Measurements from ENCODE around the gene GHITM.
"Not testable (repeated sequence)": the region's sequence is repeated elsewhere in the genome, so short reads cannot be mapped to it uniquely, and the experiment has no call there.

GHITM gene

DNA sequence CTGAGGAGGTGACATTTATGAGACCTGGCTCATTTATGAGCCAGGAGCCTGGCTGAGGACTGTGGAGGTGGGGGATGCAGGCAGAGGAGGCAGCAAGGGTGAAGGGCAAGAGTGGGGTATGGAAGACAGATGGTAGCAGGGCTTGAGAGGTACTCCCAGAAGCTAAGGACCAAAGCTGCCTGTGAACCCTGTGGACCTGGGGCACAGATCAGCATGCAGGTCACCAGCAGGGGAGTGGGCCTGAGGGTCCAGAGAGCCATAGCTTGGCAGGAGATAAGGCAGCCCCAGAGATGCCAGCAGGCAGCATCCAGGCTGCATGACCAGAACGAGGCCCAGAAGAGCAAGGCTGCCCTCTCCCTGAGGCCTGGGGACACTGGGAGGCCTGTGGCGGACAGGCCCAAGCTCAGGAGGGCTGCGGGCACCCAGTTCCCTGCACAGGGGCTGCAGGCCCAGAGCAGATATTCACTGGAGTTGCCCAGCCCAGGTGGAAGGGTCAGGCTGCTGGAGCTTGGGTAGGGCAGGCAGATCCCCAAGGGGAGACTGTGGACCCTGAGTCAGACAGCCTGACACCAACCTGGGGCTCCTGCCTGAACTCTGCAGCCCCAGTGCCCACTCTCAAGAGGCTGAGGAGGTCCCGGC, 37.6 kb downstream of the GHITM start:
- no peak for DNase-seq

DNA sequence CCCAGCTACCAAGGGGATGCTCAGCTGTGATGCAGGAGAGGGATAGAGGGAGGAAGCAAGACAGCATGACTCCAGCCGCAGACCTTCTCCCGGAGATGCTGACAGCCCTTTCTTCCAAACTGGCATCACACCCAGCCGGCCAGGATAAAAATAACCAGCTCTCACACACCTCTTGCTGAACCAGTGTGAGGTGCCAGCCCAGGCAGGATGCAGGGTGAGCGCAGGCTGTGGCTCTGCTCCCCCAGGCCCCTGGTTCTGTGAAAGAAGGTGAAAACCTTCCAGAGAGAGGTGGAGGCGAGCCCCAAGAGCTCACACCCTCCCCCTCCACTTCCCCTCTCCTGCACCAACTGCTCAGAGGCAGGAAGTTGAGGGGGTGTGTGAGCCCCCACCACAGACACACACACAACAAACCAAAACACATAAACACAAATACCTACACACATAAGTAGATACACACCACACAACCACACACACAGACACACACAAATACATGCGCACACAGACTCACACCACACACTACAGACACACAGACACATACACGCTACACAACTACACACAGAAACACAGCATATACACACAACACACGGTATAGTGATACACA, 38.3 kb downstream of the GHITM start:
- peak; percentile 63 for DNase-seq

DNA sequence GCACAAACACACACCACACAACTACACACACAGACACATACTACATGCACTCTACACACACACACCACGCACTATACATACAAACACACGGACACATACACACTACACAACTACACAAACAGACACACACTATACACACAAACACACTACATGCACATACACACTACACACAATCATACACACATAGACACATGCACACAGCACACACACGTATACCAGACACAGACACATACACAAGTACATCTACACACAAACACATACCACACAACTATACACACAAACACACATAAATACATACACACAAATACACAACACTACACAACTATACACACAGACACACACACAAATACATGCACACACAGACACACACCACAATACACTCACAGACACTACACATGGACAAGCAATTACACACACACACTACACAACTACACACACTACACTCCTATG, 38.9 kb downstream of the GHITM start:
- no peak for DNase-seq

DNA sequence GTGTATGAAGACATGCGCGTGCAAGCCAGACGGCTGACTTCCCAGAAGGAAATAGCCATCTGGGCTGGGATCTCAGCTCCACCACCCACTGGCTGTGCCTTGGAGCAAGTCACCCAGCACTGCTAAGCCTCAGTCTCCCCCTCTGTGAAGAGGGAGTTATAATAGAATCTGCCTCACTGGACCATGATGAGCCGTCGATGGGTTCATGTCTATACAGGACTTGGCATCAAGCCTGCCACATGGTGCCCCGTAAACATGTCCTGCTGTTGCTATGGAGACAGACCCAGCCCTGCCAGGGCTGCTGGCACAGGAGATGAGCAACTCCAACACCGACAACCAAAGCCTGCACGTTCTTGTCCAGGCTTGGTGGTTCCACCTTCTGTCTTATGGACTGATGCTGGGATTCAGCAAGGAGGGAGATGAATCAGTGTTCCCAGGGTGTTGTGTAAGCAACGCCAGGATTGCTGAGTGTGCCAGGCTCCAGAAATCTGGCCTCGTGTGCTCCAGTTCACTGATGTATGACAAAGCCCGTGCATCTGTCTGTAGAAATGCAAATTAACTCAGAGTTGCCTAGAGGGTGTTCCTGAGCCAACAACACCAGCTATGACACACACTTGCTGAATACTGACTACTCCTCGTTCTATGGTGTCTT, 39.9 kb downstream of the GHITM start:
- no peak for DNase-seq

DNA sequence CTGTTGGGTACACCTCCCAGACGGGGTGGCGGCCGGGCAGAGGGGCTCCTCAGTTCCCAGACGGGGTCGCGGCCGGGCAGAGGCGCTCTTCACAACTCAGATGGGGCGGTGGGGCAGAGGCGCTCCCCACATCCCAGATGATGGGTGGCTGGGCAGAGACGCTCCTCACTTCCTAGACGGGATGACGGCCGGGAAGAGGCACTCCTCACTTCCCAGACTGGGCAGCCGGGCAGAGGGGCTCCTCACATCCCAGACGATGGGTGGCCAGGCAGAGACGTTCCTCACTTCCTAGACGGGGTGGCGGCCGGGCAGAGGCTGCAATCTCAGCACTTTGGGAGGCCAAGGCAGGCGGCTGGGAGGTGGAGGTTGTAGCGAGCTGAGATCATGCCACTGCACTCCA, 41.1 kb downstream of the GHITM start:
- not testable (repeated sequence) for DNase-seq

DNA sequence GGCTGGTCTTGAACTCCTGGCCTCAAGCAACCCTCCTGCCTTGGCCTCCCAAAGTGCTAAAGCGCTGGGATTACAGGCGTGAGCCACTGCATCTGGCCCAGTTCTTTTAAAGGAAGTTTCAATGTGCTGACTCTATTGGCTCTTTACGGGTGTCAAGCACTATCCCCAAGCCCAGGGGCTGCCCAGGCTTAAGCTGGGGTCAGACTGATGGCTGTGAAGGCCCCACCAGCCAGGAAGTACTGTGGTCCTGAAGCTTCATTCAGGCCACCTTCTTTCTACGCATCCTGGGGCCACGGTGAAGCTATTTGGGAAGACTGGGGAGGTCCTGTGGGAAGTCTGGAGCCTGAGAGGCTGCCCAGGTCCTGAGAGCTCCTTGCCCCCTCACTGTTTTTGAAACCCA, 42.3 kb downstream of the GHITM start:
- no peak for DNase-seq

DNA sequence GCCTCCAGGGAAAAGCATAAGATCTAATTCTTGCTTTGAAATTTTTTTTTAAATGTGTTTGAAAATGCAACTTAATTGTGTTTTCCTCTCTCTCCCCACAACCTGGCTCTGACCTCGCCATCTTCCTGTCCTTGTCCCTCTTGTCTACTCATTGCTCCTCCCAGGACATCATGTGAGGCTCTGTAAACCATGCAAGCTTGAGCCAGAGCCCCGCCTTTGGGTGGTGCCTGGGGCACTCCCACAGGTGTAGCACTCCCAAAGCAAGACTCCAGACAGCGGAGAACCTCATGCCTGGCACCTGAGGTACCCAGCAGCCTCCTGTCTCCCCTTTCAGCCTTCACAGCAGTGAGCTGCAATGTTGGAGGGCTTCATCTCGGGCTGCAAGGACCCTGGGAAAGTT, 45.2 kb downstream of the GHITM start:
- DNase-seq = no peak

DNA sequence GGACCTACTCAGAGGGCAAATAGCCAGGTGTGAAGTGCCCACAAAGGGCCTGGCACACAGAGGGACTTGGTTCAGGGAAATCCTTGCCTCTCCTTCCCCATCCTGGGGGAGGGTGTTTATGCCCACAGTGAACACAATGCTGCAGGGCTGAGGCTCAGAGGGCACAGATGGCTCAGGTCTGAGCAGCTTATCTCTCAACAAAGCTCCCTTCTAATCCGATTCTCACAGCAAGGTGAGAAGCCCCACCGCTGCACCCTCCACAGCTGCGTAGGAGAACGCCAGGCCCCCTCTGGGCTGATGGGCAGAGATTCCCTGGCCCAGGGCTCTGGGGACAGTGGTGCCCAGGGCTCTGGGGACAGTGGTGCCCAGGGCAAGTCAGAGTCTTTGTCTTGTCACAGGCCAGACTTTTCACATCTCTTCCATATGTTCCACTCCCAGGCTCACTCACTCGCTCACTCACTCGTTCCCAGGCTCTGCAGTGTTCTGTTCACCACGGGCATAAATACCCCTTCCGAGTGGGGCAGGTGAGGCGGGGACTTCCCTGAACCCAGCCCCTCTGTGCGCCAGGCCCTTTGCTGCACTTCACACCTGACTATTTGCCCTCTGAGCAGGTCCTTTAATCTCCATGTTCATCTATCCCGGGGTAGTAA, 46.3 kb downstream of the GHITM start:
- DNase-seq = no peak

DNA sequence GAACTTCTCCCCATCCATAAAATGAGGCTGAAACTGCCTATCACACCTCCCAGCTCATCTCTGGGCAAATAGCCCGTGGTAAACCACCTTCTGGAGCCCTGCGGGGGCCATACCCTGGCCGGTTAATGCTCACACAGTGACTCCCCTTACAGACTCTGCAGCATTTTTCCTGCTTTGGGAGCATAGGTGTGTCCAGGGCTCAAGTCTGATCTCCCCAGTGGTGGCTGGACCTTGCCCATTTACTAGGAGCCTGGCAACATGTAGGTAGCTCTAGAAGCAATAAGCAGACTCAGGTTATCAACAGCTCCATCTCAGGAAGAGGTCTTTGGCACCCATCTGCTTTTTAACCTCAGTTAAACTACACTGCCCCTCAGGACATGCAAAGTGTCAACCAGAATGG, 49.5 kb downstream of the GHITM start:
- DNase-seq = no peak

DNA sequence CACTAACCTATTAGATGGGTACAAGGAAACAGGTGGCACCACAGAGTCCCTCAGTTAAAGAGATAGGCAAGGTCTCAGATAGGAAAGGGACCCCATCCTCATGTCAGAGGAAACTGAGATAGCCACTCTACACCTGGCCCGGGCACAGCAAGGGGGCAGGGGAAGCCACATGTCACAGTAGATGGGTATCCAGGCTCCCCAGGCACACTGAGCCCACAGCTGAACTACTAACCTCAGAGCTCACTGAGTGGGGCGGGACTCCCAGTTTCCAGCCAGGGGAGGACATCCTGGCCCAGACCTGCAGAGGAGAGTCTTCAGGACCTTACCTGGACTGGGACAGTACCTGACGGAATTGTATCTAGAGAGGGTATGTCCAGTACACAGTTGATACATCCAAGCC, 51.3 kb downstream of the GHITM start:
- no peak for DNase-seq

DNA sequence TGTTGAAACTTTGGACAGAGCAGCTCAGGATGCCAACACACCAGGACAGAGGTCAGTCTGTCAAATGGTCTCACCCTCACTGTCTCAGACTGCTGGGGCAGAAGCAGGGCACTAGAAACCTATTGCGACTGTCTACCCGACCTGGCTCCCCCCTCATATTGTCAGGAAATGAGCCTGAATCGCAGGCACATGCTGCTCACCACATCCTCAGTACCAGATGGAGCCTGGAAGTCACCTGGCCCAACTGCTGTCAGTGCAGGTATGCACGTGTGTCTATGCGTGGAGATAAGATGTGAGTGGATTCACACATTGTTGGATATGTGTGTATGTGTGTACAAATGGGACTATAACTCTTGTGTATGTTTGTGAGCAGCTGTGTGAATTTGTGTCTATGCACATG, 51.8 kb downstream of the GHITM start:
- DNase-seq = peak; percentile 42

DNA sequence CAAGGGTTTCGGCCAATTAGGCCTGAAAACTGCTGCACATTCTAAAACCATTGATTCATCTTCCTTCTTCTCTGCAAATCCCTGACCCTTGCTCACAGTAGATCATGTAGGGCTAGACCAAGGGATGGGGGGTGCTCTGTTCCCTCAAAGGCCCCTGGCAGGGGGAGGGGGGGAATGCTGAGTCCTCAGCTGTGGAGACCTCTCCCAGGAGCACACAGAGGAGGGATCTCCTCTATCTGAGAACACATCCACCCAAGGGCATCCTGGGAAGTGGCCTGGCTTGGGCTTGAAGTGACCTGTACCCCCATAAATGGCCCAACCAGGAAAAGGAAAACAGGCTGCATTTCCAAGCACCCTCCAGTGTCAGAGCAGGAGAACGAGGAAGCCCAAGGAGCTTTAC, 54.0 kb downstream of the GHITM start:
- no peak for DNase-seq

DNA sequence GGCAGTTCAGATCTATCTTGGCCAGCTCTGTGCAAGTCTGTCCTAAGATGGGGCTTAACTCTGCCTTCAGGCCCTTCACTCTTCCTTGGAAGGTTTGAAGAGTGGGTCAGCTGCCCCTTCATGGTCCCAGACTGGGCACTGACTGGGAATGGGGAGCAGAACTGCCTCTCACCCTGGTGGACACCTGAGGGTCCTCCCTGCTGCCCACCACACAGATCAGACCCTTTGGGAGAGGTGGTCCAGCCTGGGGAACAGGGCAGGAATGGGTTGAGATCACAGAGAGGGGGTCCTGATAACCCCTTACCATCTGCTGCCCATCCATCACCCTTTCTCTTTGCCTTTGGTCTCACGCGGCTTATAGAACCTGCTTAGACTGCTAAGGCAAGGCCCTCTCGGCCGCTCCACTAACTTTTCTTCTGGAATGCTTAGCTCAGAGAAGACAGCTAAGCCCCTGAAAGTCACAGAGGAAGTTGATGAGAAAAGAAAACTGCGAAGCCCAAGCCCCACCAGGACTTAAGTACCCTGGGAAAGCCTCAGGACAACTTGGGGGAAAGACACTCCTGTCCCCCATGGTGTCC, 54.6 kb downstream of the GHITM start:
- DNase-seq = no peak

DNA sequence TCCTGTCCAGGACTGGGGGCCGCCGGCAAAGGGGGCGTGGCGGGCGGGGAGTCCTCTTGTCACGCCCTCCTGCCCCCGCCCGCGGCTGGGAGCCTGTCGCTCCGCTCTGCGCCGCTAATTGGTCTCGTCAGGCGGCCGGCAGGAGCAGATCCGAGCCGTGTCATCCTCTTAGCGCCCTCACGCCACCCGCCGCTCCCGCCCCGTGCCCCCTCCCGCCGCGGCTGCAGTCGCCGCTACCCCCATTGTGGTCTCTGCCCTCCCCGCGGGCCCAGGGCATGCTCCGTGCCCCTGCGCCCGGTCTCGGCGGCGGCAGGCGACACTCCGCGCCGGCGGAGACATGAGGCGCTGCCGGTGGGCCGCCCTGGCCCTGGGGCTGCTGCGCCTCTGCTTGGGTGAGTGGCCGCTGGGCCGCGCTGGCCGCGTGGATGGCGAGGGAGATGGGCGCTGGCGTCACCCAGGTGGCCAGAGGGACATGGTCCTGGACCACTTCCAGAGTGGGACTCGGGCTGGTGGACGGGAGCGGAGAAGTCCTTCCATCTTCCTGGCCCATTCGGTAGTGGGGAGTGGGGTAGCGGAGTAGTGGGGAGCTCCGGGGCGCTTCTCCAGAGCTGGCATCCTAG, 55.2 kb downstream of the GHITM start, which contains the start of gene CDHR1:
CDHR1 (plus strand) TSS at position 114 of the 620 bp plus-strand sequence; CDS start at position 338, 224 bp downstream.
- peak; percentile 44 for DNase-seq

DNA sequence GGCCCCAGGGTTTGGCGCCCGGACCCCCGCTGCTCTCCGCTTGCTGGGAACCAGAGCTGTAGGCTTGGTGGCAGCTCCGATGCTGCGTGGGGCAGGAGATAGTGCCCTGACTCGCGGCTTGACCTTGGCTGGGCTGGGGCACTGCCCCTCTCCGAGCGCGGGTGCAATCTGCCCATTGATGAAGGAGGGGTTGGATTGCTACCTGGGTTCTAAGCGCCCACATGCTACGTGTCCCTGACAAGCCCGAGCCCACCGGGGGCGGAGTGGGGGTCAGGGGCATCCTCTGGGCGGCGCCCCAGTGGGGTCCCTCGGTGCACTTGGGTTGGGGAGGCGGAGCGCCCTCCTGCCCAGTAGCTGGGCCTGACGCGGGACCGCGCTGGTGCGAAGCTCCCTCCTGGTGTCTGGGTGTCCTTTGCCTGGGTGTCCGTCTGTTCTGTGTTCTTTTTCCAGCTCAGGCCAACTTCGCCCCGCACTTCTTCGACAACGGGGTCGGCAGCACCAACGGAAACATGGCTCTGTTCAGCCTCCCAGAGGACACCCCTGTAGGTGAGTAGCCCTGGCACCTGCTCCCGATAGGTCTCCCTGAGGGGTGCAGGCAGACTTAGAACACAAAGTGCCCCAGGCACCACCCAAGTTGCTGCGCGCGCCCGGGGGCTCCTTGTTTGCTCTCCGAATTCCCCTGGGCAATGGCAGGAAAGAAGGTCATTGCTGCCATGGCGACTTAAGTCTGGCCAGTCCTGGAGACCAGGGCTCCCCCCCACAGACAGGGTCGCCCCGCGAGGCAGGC, 55.9 kb downstream of the GHITM start:
- no peak for DNase-seq

DNA sequence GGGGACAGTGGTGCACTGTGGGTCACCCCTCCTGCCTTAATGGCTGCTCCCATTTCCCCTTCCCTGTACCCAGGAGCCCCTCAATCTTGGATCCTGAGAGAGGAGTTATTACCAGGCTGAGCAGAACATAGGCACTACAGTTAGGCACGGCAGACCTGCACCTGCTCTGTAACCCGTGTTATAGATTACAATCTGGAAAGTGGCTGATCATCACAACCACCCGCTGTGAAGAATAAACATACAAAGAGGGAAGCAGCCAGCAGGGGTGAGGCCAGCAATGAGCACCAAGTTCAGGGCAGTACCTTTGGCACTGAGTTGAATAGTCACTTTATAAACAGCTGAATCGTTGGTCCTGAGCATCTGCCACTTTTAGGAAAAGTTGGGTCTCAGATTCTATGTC, 56.8 kb downstream of the GHITM start:
- DNase-seq = no peak

DNA sequence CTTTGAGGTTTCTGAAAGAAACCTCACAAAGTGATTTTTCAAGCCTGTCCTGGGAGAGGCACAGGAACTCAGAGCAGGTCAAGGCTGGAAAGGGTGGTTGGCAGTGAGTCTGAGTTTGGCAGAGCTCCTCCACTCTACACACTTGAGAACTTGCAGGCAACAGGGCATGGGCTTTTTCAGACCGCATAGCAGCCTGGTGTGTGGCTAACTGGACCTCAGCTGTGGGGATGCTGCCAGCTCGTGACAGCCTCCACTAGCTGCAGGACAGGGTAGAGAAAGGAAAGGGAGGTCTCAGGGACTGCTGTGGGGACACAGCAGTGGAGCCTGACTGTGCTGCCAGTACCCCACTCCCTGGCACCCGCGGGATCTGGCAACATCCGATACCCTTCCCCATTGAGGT, 57.6 kb downstream of the GHITM start:
- no peak for DNase-seq

DNA sequence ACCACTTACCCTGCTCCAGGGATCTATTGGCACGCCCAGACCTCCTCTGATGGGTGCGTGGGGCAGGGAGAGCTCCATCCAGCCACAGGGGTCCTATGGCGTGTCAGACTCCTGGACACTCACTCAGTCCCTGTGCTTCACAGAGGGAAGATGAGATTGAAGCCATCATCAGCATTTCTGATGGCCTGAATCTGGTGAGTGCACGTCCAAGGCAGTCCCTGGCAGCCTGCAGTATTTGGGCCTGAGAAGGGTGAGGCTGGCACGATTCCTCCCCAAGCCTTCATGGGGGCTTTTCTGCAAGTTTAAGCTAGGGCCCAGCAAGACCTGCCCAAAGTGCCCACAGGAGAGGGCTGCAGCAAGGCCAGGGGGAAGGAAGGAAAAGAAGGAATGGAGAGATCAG, 58.3 kb downstream of the GHITM start:
- DNase-seq = no peak

DNA sequence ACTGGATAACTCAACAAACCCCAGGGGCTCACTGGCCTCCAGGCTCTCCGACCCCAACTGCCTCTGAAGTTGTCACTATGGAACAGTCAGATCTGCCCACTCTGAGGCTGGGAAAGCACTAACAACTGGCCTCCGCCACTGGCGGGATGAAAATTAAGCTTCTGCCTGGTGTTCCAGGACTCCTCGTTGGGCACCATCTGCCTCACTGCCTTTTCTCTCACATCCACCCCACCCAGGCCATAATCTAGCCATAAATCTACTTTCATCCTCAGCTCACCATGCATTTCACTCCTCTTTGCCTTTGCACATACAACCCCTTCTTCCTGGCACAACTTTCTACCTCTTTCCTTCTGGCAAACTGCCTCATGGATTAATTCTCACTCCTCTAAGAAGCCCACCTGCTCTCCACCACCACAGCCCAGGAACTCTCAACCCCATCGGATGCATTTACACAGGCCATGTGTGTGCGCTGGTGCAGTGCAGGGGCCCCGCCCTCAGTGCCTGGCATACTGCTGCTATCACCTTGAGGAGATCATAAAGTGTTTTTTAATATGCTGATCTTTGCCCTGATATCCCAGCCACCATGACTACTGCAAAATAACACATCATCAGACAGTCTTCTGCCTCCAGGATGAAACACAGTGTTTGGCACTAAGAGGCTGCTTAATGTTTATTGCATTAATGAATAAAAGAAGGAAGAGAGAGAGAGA, 59.1 kb downstream of the GHITM start:
- no peak for DNase-seq

DNA sequence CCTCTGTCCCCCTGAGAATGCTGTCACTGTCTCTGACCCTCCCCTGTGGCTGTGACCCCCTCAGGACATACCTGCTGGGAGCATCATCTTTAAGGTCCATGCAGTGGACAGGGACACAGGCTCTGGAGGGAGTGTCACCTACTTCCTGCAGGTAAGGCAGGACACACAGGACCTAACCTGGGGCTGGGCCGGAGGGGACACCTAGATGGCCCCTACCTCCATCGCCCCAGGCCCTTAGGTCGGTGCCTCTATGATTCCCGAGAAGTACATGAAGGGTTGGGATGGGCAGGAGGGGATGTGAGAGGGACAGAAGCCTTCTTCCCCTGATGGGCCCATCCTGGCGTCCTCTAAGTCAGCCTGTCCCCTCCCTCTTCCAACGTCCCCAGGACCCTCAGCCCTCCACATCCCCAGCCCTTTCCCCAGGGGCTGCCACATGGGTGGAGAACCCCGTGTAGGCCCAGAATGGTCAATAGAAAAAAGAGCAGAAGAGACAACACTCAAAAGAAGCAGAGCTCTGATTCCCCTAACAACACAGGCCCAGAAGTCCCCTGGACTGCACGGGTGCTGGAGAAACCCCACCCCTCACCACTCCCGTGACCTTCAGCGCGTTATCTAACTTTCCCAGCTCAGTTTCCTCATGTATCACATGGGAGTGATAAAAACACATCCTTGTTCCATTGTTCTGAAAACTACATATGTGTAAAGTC, 61.4 kb downstream of the GHITM start:
- DNase-seq = no peak

DNA sequence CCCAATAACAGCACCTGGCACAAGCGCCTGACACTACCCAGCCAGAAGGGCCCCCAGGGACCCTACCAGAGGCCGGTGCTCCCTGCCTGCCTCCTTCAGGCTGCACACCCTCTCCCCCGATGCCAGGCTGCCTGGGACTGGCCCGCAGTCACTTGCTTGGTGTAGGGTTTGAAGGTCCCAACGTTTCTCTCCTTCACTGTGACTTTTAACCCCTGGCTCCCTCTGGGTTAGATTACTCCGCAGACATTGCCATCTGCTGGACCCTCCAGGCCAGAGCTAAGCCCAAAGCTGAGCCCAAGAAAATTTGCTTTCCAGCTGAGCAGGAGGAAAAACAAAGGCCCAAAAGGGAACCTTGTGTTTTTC, 61.9 kb downstream of the GHITM start:
- no peak for DNase-seq
